SK-N-MC (cell line): ENCODE data around the gene CCDC185.

ENCODE experiments used
- EZH2 ChIP-seq: fragments of 200-600 bp; sonication (generic); IDR thresholded peaks from one replicate; pipeline ENCODE4 v1.6.1; 2017; ENCODE audit warnings: antibody characterized with exemption
- POLR2AphosphoS5 ChIP-seq: IDR thresholded peaks from 2 replicates; pipeline ENCODE4 v1.6.1; 2012; ENCODE audit warnings: mild to moderate bottlenecking, low read depth, low read length, borderline replicate concordance

GRCh38 chr1:223402790-223403142 lies 9.6 kb downstream of the CCDC185 start:
- TF ChIP-seq POLR2AphosphoS5 (no peak), EZH2 (no peak)
